Measurements from ENCODE around the gene LAMA3. TPM values are rescaled to one million over a fixed set of nuclear protein-coding genes. Genes with fewer than 3 reads are reported as not detected.

Gene LAMA3
- total and polyA plus RNA-seq, 4 donors: 0.26 to 3.9 (median 0.37) TPM

- Histone ChIP-seq H3K36me3 (ENCODE audit: control insufficient read depth in 4 of 4, insufficient read depth in 3 of 4, low read depth in 1 of 4, low read length in 3 of 4) (no peaks in the 10 kb centered on the region), H3K4me3 (ENCODE audit: low read depth in 1 of 3, low read length in 3 of 3) (no peak overlapping the region), H3K27ac (ENCODE audit: low read depth in 1 of 2, low read length in 2 of 2) (no peak overlapping the region), H3K9ac (ENCODE audit: low read depth in 1 of 2, low read length in 2 of 2) (no peak overlapping the region), H3K27me3 (ENCODE audit: control insufficient read depth in 4 of 4, insufficient read depth in 4 of 4, low read length in 3 of 4) (peaks cover 0 to 7% (median 0%) of the 10 kb centered on the region in 4 donors), H3K4me1 (ENCODE audit: control insufficient read depth in 4 of 4, insufficient read depth in 4 of 4, low read length in 3 of 4) (peaks cover 0 to 14% (median 8%) of the 10 kb centered on the region in 4 donors), H3K9me3 (ENCODE audit: control insufficient read depth in 4 of 4, low read length in 3 of 4) (no peaks in the 10 kb centered on the region)
- TF ChIP-seq FOXA2 (IDR thresholded peaks at IDR 0.05) (no peak), JUND (IDR thresholded peaks at IDR 0.05) (no peak), YY1 (IDR thresholded peaks at IDR 0.05) (no peak), HNF4G (IDR thresholded peaks at IDR 0.05) (no peak), HNF4A (conservative IDR thresholded peaks at IDR 0.05) (no peak), SP1 (IDR thresholded peaks at IDR 0.05) (no peak), MAX (IDR thresholded peaks at IDR 0.05) (no peak), TAF1 (conservative IDR thresholded peaks at IDR 0.05) (no peak), RAD21 (IDR thresholded peaks at IDR 0.05) (no peak), ATF3 (IDR thresholded peaks at IDR 0.05) (no peak), CTCF (IDR thresholded peaks at IDR 0.05; ENCODE audit: low read depth, low read length, missing input control) (no peak), EGR1 (IDR thresholded peaks at IDR 0.05; ENCODE audit: low read depth in 2 of 2) (no peak), GABPA (IDR thresholded peaks at IDR 0.05 in 1 of 2, conservative IDR thresholded peaks at IDR 0.05 in 1 of 2) (no peak), NR2F2 (IDR thresholded peaks at IDR 0.05) (no peak), RXRA (IDR thresholded peaks at IDR 0.05) (no peak), ZBTB33 (IDR thresholded peaks at IDR 0.05) (no peak), FOXA1 (IDR thresholded peaks at IDR 0.05) (no peak), REST (IDR thresholded peaks at IDR 0.05) (no peak)
- 65% methylated on average over 6 of the region's 6 CpGs for WGBS
- no peak for DNase-seq (ENCODE audit: low spot score)
These were observed 24.6 kb upstream of the LAMA3 start for GRCh38 chr18:23664674-23665073.
